ENCODE data around the gene TNNC1.

The TNNC1 gene

GRCh38 chr3:52428151-52429005 lies 25.5 kb downstream of the TNNC1 start:
- peak in 1 of 2 donors; percentile 63 for ATAC-seq

GRCh38 chr3:52423173-52423572 lies 30.7 kb downstream of the TNNC1 start:
- ATAC-seq, result no peak

GRCh38 chr3:52422669-52423068 lies 31.2 kb downstream of the TNNC1 start:
- no peak for ATAC-seq

GRCh38 chr3:52420388-52420787 lies 33.5 kb downstream of the TNNC1 start:
- ATAC-seq, result no peak

- ATAC-seq, result no peak
Observed at GRCh38 chr3:52415800-52416199, 38.0 kb downstream of the TNNC1 start.

GRCh38 chr3:52408466-52408865 lies 45.4 kb downstream of the TNNC1 start:
- no peak for ATAC-seq

GRCh38 chr3:52407779-52408178 lies 46.1 kb downstream of the TNNC1 start:
- no peak for ATAC-seq

- ATAC-seq, result no peak
Observed at GRCh38 chr3:52406791-52407510, 46.9 kb downstream of the TNNC1 start.

GRCh38 chr3:52406231-52406661 lies 47.6 kb downstream of the TNNC1 start:
- ATAC-seq, result no peak

- ATAC-seq, result no peak
Observed at GRCh38 chr3:52405601-52406110, 48.2 kb downstream of the TNNC1 start.

GRCh38 chr3:52405066-52405465 lies 48.8 kb downstream of the TNNC1 start:
- ATAC-seq, result no peak

- ATAC-seq, result no peak
Observed at GRCh38 chr3:52404391-52404790, 49.5 kb downstream of the TNNC1 start.

GRCh38 chr3:52403955-52404354 lies 49.9 kb downstream of the TNNC1 start:
- no peak for ATAC-seq

GRCh38 chr3:52403271-52403841 lies 50.5 kb downstream of the TNNC1 start:
- ATAC-seq, result no peak

GRCh38 chr3:52402706-52403270 lies 51.1 kb downstream of the TNNC1 start:
- ATAC-seq, result no peak

- no peak for ATAC-seq
Observed at GRCh38 chr3:52402101-52402521, 51.7 kb downstream of the TNNC1 start.

GRCh38 chr3:52401551-52401950 lies 52.3 kb downstream of the TNNC1 start:
- no peak for ATAC-seq
